GM19025 (cell line): ENCODE results near the gene DNASE1.
"Not testable (repeated sequence)": the region's sequence is repeated elsewhere in the genome, so short reads cannot be mapped to it uniquely, and the experiment has no call there.

Experiments used
- ATAC-seq: cut with Tn5 transposase; IDR thresholded peaks from one replicate; pipeline ENCODE4 v1.9.1; 2021; ENCODE audit warnings: mild to moderate bottlenecking, low read depth, moderate library complexity; ENCODE audit not compliant: unreplicated experiment

The DNASE1 gene

GRCh38 chr16:3640632-3641501, 13.6 kb upstream of the DNASE1 start:
- no peak for ATAC-seq

GRCh38 chr16:3641801-3642396, 12.6 kb upstream of the DNASE1 start:
- ATAC-seq = no peak

GRCh38 chr16:3642397-3643094, 11.9 kb upstream of the DNASE1 start:
- no peak for ATAC-seq

- ATAC-seq = no peak
Measured at GRCh38 chr16:3643095-3643730, 11.3 kb upstream of the DNASE1 start.

GRCh38 chr16:3645108-3645503, 9.4 kb upstream of the DNASE1 start:
- no peak for ATAC-seq

- no peak for ATAC-seq
Measured at GRCh38 chr16:3645504-3646347, 8.8 kb upstream of the DNASE1 start.

- ATAC-seq = no peak
Measured at GRCh38 chr16:3646348-3646920, 8.1 kb upstream of the DNASE1 start.

GRCh38 chr16:3650631-3651265, 3.7 kb upstream of the DNASE1 start:
- no peak for ATAC-seq

- no peak for ATAC-seq
Measured at GRCh38 chr16:3651461-3652372, 2.8 kb upstream of the DNASE1 start.

- ATAC-seq = no peak
Measured at GRCh38 chr16:3652373-3653195, 1.9 kb upstream of the DNASE1 start.

- ATAC-seq = no peak
Measured at GRCh38 chr16:3655030-3655395, 522 bp downstream of the DNASE1 start.

GRCh38 chr16:3655396-3656159, 1.1 kb downstream of the DNASE1 start:
- ATAC-seq = no peak

GRCh38 chr16:3656160-3656490, 1.6 kb downstream of the DNASE1 start:
- ATAC-seq = not testable (repeated sequence)

- ATAC-seq = no peak
Measured at GRCh38 chr16:3656491-3657468, 2.3 kb downstream of the DNASE1 start.

- no peak for ATAC-seq
Measured at GRCh38 chr16:3659251-3659650, 4.8 kb downstream of the DNASE1 start.

- no peak for ATAC-seq
Measured at GRCh38 chr16:3661311-3661710, 6.8 kb downstream of the DNASE1 start.
